Measurements from ENCODE around the gene TUBB1. TPM values are rescaled to one million over a fixed set of nuclear protein-coding genes. Genes with fewer than 3 reads are reported as not detected.

The TUBB1 gene
- total and polyA plus RNA-seq, 11 donors, result 0.07 to 0.64 (median 0.22) TPM; not detected in 1

GRCh38 chr20:59015411-59015810, 3.8 kb upstream of the TUBB1 start:
- no peak overlapping the region for H3K4me3 ChIP-seq
- peak overlapping the region in 2 of 12 donors; percentile 34 to 72 for H3K27ac ChIP-seq
- peaks cover 0 to 7% (median 0%) of the 10 kb centered on the region in 9 donors for H3K36me3 ChIP-seq
- H3K27me3 ChIP-seq, result no peaks in the 10 kb centered on the region
- 90 to 94% (median 92%) methylated on average over 16 of the region's 16 CpGs for WGBS, 4 donors
- peaks cover 0 to 52% (median 28%) of the 10 kb centered on the region in 12 donors for H3K4me1 ChIP-seq
- H3K9me3 ChIP-seq, result no peaks in the 10 kb centered on the region
- no peak for TF ChIP-seq CTCF (IDR thresholded peaks at IDR 0.05)
- TF ChIP-seq POLR2A (IDR thresholded peaks at IDR 0.05), result no peak
- no peak for ATAC-seq
- intact Hi-C loops (cut with DNase I), result no loop called here
- DNase-seq, result no peak

GRCh38 chr20:59015812-59016711, 3.2 kb upstream of the TUBB1 start:
- TF ChIP-seq POLR2A (IDR thresholded peaks at IDR 0.05) (no peak), CTCF (IDR thresholded peaks at IDR 0.05) (no peak)
- WGBS, 4 donors, result 80 to 85% (median 83%) methylated on average over 15 to 16 of the region's 16 CpGs
- Histone ChIP-seq H3K27me3 (no peaks in the 10 kb centered on the region), H3K4me1 (peaks cover 0 to 46% (median 22%) of the 10 kb centered on the region in 12 donors), H3K27ac (peak overlapping the region in 1 of 12 donors; percentile 29), H3K9me3 (no peaks in the 10 kb centered on the region), H3K36me3 (peaks cover 0 to 7% (median 0%) of the 10 kb centered on the region in 9 donors), H3K4me3 (no peak overlapping the region)
- ATAC-seq, result no peak
- DNase-seq, result no peak
- intact Hi-C loops (cut with DNase I), result loop anchor here in 1 of 10 donors (2.0 kb wide), 1 partner anchor 15 kb away; no protein-coding TSS in a partner anchor

- ATAC-seq, result peak; percentile 29 to 59 (median 49)
- TF ChIP-seq CTCF (IDR thresholded peaks at IDR 0.05) (no peak), POLR2A (IDR thresholded peaks at IDR 0.05) (no peak)
- DNase-seq, result no peak
- 34 to 48% (median 44%) methylated on average over 4 of the region's 4 CpGs for whole genome bisulfite sequencing, 4 donors
- Histone ChIP-seq H3K27me3 (no peaks in the 10 kb centered on the region), H3K4me1 (peaks cover 0 to 39% (median 14%) of the 10 kb centered on the region in 12 donors), H3K36me3 (peaks cover 0 to 11% (median 0%) of the 10 kb centered on the region in 9 donors), H3K4me3 (no peak overlapping the region), H3K27ac (peak overlapping the region in 7 of 12 donors; percentile 14 to 52 (median 32)), H3K9me3 (no peaks in the 10 kb centered on the region)
- intact Hi-C loops (cut with DNase I), result loop anchor here in 1 of 10 donors (2.0 kb wide), 1 partner anchor 14 kb away; no protein-coding TSS in a partner anchor
These were observed 2.3 kb upstream of the TUBB1 start for GRCh38 chr20:59016795-59017492.
